ENCODE data around the gene DMRTC2.

The DMRTC2 gene

DNA sequence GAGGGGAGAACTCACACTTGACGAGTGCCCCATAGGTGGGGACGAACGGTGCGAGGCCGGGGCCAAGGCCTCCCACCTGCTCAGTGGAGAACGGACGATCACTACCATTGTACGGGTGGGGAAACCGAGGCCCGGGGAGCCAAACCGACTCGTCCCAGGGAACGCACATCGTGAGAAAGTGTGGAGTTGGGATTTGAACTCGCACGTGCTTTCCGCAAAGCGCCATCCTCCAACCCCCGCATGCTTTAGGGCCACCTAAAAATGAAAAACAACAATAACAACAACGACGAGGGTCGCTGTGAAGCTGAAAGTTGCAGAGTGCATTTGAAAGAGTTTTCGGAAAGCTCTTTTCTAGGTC lies 38.6 kb downstream of the DMRTC2 start:
- no peak for DNase-seq (ENCODE audit: low spot score)
- Mint-ChIP-seq H3K9me3 (no peaks in the 10 kb centered on the region), H3K4me1 (ENCODE audit: low read depth) (peaks cover 49% of the 10 kb centered on the region), H3K4me3 (peak overlapping the region; percentile 89), H3K27me3 (ENCODE audit: low read depth) (no peaks in the 10 kb centered on the region), H3K36me3 (ENCODE audit: low read depth) (peaks cover 47% of the 10 kb centered on the region), H3K27ac (peak overlapping the region; percentile 90)

DNA sequence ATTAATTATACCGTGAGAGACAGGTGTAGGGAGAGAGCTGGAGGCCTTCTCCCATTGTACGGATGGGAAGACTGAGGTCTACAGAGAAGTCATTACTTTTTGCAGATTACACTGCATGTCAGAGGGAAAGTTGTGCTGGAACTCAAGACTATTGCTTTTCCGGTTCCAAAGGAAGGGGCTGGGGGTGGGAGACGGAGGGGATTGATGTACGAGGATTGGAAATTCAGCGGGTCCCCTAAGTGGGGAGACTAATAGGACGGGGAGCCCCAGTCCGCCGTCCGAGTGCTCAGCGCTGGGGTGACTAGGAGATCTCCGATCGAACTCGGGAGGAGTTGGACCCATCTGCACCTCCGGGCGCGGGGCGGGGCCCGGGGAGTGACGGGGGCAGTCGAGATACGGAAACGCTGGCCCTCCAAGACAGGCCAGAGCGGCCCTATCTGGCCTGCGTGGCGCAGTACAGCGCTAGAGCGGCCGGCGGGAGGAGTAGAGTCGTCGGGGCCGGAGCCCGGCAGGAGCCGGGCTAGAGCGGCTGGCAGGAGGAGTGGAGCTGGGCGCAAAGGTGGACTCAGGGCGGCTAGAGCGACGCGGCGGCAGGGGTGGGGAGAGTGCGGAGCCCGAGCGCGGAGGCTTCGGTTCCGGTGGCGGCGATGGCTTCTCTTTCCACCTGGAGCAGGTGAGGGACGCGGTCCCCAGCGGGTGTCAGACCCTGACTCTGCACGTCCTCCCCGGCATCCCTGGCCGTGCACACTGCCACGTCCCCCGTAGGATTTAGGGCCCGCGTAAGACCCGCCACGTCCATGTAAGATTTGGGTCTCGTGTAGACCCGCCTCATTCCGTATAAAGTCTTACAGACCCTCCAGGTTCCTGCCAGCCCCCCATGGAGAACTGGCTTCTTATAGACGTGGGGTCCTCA lies 39.2 kb downstream of the DMRTC2 start:
- H3K27me3 Mint-ChIP-seq (ENCODE audit: low read depth): no peaks in the 10 kb centered on the region
- H3K4me3 Mint-ChIP-seq: peak overlapping the region; percentile 89
- H3K36me3 Mint-ChIP-seq (ENCODE audit: low read depth): peaks cover 51% of the 10 kb centered on the region
- H3K27ac Mint-ChIP-seq: peak overlapping the region; percentile 90
- peaks cover 53% of the 10 kb centered on the region for H3K4me1 Mint-ChIP-seq (ENCODE audit: low read depth)
- DNase-seq (ENCODE audit: low spot score): peak; percentile 93
- no peaks in the 10 kb centered on the region for H3K9me3 Mint-ChIP-seq

DNA sequence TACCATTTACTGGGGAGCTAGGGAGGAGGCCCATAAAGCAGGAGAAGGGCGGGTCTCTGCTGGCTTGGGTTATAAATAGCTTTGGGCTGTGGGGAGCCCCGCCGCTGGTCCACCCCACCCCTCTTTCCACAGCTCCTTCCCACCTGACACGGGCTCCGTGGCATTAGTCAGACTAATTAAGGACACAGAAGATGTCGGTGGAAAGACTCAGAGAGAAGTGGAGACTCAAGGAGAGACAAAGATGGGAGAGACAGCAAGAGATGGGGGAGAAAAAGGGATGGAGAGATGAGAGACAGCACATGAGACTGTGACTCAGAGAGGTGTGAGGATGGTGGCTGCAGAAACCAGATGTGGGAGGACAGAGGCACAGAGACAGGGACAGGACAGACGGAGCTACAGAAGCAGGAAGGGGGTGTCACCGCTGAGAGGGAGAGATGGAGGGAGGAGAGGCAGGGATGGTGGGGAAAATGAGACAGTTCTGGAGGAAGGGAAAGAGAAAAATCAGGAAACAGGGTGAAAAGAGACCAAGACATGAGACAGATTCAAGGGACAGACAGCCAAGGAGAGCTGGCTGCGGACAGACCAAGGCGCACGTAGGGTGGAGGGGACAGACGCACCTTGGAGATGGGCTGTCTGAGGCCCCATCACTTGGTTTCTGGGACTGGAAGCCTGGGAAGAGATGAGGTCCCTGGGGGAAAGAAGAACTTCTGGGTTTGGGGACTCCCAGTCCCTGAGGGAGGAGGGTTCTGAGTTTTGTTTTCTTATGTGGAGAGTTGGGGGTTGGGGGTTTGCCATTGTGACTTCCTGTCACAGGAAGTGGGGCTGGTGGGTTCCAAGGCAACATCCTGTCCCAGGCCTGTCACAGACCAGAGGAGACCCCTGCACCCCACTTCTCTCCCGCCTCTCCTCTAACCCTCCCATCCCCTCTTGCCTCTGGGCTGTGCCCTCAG lies 42.2 kb downstream of the DMRTC2 start:
- peak overlapping the region; percentile 92 for H3K27ac Mint-ChIP-seq
- H3K4me3 Mint-ChIP-seq: peak overlapping the region; percentile 89
- H3K9me3 Mint-ChIP-seq: no peaks in the 10 kb centered on the region
- H3K36me3 Mint-ChIP-seq (ENCODE audit: low read depth): peaks cover 72% of the 10 kb centered on the region
- peaks cover 53% of the 10 kb centered on the region for H3K4me1 Mint-ChIP-seq (ENCODE audit: low read depth)
- peak; percentile 73 for DNase-seq (ENCODE audit: low spot score)
- H3K27me3 Mint-ChIP-seq (ENCODE audit: low read depth): no peaks in the 10 kb centered on the region

DNA sequence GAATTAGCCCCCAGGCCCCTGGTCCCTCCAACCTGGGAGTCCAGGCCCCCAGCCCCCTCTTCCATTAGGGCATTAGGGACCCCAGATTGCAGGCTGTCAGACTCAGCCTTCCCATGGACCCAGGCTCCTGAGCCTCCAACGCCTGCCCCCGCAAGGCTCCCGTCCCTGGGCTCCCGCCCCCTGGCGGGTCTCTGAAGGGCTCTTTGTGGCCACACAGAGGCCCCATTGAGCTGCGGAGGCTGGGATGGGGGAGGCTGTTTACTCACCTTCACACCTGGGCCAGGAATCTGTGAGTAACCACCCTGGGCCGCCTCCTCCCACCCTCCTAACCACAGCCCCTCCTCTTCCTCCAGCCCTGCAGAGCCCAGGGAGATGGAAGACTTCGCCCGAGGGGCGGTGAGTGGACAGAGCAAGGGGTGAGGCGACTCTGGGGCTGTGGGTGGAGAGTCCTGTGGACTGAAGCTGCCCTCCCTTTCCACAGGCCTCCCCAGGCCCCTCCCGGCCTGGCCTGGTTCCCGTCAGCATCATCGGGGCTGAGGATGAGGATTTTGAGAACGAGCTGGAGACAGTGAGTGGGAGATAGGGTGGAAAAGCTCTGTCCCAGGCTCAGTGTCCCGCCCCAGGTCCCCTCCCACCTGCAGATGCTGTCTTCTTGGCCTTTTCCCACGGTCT lies 43.0 kb downstream of the DMRTC2 start:
- Mint-ChIP-seq H3K27me3 (ENCODE audit: low read depth) (no peaks in the 10 kb centered on the region), H3K4me3 (peak overlapping the region; percentile 89), H3K27ac (peak overlapping the region; percentile 92), H3K9me3 (no peaks in the 10 kb centered on the region), H3K4me1 (ENCODE audit: low read depth) (peaks cover 47% of the 10 kb centered on the region), H3K36me3 (ENCODE audit: low read depth) (peaks cover 69% of the 10 kb centered on the region)
- DNase-seq (ENCODE audit: low spot score): peak; percentile 85

DNA sequence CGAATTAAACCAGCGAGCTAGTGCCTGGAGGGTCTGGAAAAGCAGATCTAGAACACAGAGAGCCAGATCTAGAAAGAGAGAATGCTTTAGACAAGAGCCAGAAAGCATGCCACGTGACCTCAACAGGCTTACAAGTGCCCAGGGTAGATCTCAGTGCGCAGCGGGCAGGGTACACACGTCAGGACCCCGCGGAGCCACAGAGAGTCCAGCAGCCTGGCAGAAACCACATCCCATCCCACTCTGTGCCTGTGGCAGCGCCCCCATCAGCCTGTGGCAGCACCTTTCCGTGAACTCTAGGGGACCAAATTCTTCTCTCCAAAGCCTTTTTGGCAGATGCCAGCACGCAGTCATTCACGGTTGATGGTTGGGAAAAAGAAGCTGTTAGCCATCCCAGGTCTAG lies 44.1 kb downstream of the DMRTC2 start:
- H3K4me1 Mint-ChIP-seq (ENCODE audit: low read depth): peaks cover 47% of the 10 kb centered on the region
- peaks cover 69% of the 10 kb centered on the region for H3K36me3 Mint-ChIP-seq (ENCODE audit: low read depth)
- DNase-seq (ENCODE audit: low spot score): no peak
- H3K27ac Mint-ChIP-seq: peak overlapping the region; percentile 92
- H3K27me3 Mint-ChIP-seq (ENCODE audit: low read depth): no peaks in the 10 kb centered on the region
- peak overlapping the region; percentile 89 for H3K4me3 Mint-ChIP-seq
- H3K9me3 Mint-ChIP-seq: no peaks in the 10 kb centered on the region

DNA sequence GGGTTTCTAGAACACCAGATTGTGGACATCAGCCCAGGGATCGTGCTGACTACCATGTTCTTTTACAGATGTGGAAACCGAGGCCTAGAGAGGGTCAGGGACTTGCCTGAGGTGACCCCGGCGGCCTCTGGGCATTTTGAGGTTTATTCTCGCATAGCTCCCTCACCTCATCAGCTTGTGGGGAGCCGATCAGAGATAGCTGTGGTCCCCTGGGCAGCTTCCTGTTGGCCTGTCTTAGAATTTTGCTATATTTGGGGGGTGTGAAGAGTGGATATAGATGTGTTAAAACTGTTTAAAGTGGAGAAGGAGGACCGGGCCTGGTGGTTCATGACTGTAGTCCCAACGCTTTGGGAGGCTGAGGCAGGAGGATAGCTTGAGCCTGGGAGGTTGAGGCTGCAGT lies 45.1 kb downstream of the DMRTC2 start:
- Mint-ChIP-seq H3K27me3 (ENCODE audit: low read depth) (no peaks in the 10 kb centered on the region), H3K4me3 (peak overlapping the region; percentile 2), H3K9me3 (no peaks in the 10 kb centered on the region), H3K27ac (peak overlapping the region; percentile 50), H3K36me3 (ENCODE audit: low read depth) (peaks cover 61% of the 10 kb centered on the region), H3K4me1 (ENCODE audit: low read depth) (peaks cover 46% of the 10 kb centered on the region)
- no peak for DNase-seq (ENCODE audit: low spot score)

DNA sequence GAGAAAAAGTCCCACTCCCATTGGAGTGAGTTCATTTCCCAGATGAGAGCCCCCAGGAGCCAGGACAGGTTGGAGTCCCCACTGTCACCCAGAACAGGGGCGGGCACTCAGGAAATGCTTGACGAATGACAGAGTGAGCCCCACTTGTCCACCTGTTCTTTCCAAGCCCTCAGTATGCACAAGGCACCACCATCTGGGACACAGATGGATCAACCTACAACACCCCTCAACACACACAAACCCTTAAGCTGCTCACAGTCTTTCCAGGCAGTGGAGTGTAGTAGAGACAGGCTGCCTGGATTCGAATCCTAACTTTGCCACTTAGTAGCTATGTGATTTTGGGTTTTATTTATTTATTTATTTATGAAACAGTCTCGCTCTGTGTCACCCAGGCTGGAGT lies 46.1 kb downstream of the DMRTC2 start:
- Mint-ChIP-seq H3K27ac (no peak overlapping the region), H3K4me1 (ENCODE audit: low read depth) (peaks cover 48% of the 10 kb centered on the region), H3K27me3 (ENCODE audit: low read depth) (no peaks in the 10 kb centered on the region), H3K4me3 (no peak overlapping the region), H3K36me3 (ENCODE audit: low read depth) (peaks cover 61% of the 10 kb centered on the region), H3K9me3 (no peaks in the 10 kb centered on the region)
- DNase-seq (ENCODE audit: low spot score): no peak

DNA sequence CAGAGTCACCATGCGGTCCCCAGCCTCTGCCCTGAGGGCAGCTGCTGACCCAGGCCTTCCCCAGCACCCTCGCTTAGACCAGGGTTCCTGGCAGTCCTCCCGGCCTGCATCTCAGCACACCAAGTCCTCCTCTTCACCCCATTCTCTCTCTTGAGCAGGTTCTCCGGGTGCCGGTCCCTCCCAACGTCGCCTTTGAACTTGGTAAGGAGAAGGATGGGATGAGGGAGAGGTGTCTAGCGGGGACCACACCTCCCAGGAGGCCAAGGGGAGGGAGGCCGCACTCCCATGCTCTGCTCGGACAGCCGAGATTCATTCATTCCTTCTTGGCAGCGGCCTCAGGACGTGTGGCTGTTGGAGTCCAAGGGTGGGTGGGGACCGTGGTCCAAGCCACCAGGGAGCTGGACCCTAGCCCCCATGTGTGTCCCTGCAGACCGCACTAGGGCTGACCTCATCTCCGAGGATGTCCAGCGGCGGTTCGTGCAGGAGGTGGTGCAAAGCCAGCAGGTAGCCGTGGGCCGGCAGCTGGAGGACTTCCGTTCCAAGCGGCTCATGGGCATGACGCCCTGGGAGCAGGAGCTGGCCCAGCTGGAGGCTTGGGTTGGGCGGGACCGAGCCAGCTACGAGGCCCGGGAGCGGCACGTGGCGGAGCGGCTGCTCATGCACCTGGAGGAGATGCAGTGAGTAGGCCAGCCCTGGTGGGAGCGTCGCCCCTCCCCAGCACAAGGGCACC lies 47.5 kb downstream of the DMRTC2 start:
- Mint-ChIP-seq H3K4me3 (no peak overlapping the region), H3K36me3 (ENCODE audit: low read depth) (peaks cover 51% of the 10 kb centered on the region), H3K27me3 (ENCODE audit: low read depth) (no peaks in the 10 kb centered on the region), H3K4me1 (ENCODE audit: low read depth) (peaks cover 34% of the 10 kb centered on the region), H3K27ac (no peak overlapping the region), H3K9me3 (no peaks in the 10 kb centered on the region)
- DNase-seq (ENCODE audit: low spot score): no peak

DNA sequence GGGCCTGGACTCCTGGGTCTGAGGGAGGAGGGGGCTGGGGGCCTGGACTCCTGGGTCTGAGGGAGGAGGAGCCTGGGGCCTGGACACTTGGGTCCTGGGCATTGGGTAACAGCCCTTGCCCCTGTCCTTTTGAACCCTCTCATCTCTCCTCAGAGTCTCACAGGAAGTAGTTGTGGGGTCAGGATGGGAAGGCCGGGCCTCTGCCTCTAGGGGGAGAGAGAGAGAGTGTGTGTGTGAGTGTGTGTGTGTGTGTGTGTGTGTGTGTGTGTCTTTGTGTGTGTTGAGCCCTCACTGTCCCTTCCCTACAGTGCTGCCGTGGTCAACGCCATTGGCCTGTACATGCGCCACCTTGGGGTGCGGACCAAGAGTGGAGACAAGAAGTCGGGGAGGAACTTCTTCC lies 49.1 kb downstream of the DMRTC2 start:
- H3K36me3 Mint-ChIP-seq (ENCODE audit: low read depth): peaks cover 55% of the 10 kb centered on the region
- H3K9me3 Mint-ChIP-seq: no peaks in the 10 kb centered on the region
- DNase-seq (ENCODE audit: low spot score): no peak

DNA sequence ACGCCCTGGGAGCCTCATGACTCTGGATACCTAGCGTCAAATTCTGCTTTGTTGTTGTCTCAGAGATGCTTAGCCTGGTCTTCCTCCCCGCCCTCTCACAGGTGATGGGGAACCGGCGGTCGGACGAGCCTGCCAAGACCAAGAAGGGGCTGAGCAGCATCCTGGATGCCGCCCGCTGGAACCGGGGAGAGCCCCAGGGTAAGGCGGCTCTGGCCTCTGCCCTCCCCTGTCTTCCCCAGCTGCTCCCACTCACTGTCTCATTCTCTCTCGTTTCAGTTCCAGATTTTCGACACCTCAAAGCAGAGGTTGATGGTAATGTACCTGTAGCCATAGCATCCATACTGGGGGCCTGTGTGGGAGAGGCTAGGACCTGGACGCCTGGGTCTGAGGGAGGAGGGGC lies 49.5 kb downstream of the DMRTC2 start:
- Mint-ChIP-seq H3K27ac (no peak overlapping the region), H3K4me3 (no peak overlapping the region), H3K4me1 (ENCODE audit: low read depth) (peaks cover 19% of the 10 kb centered on the region), H3K27me3 (ENCODE audit: low read depth) (no peaks in the 10 kb centered on the region), H3K9me3 (no peaks in the 10 kb centered on the region), H3K36me3 (ENCODE audit: low read depth) (peaks cover 55% of the 10 kb centered on the region)
- no peak for DNase-seq (ENCODE audit: low spot score)

More for the DNA sequence above, 49.1 kb downstream of the DMRTC2 start:
- Mint-ChIP-seq H3K27ac (peak overlapping the region; percentile 77), H3K27me3 (ENCODE audit: low read depth) (no peaks in the 10 kb centered on the region), H3K4me1 (ENCODE audit: low read depth) (peaks cover 23% of the 10 kb centered on the region), H3K4me3 (no peak overlapping the region)

DNA sequence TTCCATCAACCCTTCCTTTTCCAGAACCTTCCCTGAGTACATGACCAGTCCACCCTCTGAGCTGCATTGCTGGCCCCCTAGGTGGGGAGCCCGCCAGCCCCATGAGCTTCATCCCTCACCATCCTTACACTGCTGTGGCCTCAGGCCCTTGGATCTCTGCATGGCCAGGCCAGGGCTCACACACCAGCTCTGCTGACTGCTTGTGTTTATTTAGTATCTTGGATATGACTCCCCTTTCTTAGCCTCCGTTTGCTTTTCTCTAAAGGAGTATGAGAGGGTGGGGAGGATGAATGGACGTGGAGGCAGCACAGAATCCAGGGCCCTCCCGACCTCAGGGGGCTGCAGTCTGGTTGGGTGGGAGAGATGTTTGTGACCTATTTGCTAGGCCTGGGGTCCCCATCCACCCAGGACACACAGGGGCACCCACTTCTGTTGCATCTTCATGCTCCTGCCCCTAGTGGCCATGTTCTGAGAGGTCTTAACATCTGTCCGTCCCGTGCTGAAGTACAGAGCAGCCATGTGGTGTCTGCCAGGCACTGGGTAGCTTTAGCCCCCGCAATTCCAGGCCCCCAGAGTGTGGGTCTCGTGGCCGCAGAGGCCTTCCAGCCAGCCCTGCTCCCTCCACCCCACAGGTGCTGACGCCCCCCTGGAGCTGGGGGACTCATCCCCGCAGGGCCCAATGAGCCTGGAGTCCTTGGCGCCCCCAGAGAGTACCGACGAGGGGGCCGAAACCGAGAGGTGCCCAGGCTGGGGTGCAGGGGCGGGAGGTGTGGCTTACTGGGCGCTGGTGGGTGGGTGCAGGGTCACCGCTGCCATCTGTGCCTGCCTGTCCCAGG lies 51.1 kb downstream of the DMRTC2 start:
- H3K27ac Mint-ChIP-seq: peak overlapping the region; percentile 81
- H3K4me3 Mint-ChIP-seq: no peak overlapping the region
- H3K36me3 Mint-ChIP-seq (ENCODE audit: low read depth): peaks cover 52% of the 10 kb centered on the region
- H3K9me3 Mint-ChIP-seq: no peaks in the 10 kb centered on the region
- no peaks in the 10 kb centered on the region for H3K27me3 Mint-ChIP-seq (ENCODE audit: low read depth)
- DNase-seq (ENCODE audit: low spot score): no peak
- H3K4me1 Mint-ChIP-seq (ENCODE audit: low read depth): peaks cover 11% of the 10 kb centered on the region

DNA sequence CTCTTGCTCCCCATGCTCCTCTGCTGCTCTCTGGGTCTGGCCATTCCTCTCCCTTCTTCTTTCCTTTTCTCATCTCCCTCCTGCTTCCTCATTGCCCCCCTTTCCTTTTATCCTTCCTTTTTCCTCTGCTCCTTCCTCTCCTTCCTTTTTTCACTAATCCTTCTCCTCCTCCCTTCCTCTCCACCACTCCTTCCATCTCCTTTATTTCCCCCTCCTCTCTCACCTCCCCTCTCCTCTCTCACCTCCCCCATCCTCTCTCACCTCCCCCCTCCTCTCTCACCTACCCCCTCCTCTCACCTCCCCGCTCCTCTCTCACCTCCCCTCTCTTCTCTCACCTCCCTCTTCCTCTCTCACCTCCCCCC lies 51.7 kb downstream of the DMRTC2 start:
- Mint-ChIP-seq H3K27ac (peak overlapping the region; percentile 80), H3K4me1 (ENCODE audit: low read depth) (peaks cover 8% of the 10 kb centered on the region), H3K27me3 (ENCODE audit: low read depth) (no peaks in the 10 kb centered on the region), H3K36me3 (ENCODE audit: low read depth) (peaks cover 49% of the 10 kb centered on the region), H3K9me3 (no peaks in the 10 kb centered on the region), H3K4me3 (no peak overlapping the region)
- DNase-seq (ENCODE audit: low spot score): no peak

All from T-helper 2 cell treated with Interferon-gamma antibody and Interleukin-4, amounts not matched to agents 5 μg/mL and 100 μg/mL, for 36 hours (primary cell).